ENCODE measurements around the gene PABPN1L. TPM values are rescaled to one million over a fixed set of nuclear protein-coding genes. Genes with fewer than 3 reads are reported as not detected.

Gene PABPN1L
- total and polyA plus RNA-seq, 2 of the 13 experiments (the other 11 are each of a cell fraction or from before 2014, with no cell fraction given): not detected

GRCh38 chr16:88831838-88832237 is 34.6 kb downstream of the PABPN1L start:
- H4K20me1 ChIP-seq (ENCODE audit: insufficient read depth, low read length): no peaks in the 10 kb centered on the region
- no peaks in the 10 kb centered on the region for H3K9me3 ChIP-seq (ENCODE audit: low read length)
- no peaks in the 10 kb centered on the region for H3K36me3 ChIP-seq (replicated peaks in 1 of 2; ENCODE audit: control insufficient read depth in 1 of 2, insufficient read depth in 2 of 2, low read length in 2 of 2)
- ATAC-seq (peak; percentile 79), DNase-seq (ENCODE audit: low spot score) (peak; percentile 23), FAIRE-seq (no peak)
- no peak overlapping the region for H3K4me3 ChIP-seq (replicated peaks in 1 of 3; ENCODE audit: insufficient read depth in 1 of 3, low read depth in 2 of 3, low read length in 3 of 3)
- H3K27me3 ChIP-seq (ENCODE audit: control insufficient read depth in 1 of 2, insufficient read depth in 2 of 2, low read length in 2 of 2): no peaks in the 10 kb centered on the region
- peak; percentile 50 for TF ChIP-seq FOSL2 (CRISPR knock-in tag; IDR thresholded peaks at IDR 0.05)
- TF ChIP-seq SALL1 (CRISPR knock-in tag; IDR thresholded peaks at IDR 0.05): no peak
- TF ChIP-seq, protein P1, sequence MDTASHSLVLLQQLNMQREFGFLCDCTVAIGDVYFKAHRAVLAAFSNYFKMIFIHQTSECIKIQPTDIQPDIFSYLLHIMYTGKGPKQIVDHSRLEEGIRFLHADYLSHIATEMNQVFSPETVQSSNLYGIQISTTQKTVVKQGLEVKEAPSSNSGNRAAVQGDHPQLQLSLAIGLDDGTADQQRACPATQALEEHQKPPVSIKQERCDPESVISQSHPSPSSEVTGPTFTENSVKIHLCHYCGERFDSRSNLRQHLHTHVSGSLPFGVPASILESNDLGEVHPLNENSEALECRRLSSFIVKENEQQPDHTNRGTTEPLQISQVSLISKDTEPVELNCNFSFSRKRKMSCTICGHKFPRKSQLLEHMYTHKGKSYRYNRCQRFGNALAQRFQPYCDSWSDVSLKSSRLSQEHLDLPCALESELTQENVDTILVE (CRISPR knock-in tag; IDR thresholded peaks at IDR 0.05): no peak
- TF ChIP-seq STAG1 (CRISPR knock-in tag; IDR thresholded peaks at IDR 0.05): peak; percentile 28; the same call in 1 of the 2 replicates
- TF ChIP-seq GABPB1 (CRISPR knock-in tag; IDR thresholded peaks at IDR 0.05): no peak
- TF ChIP-seq, protein P2, sequence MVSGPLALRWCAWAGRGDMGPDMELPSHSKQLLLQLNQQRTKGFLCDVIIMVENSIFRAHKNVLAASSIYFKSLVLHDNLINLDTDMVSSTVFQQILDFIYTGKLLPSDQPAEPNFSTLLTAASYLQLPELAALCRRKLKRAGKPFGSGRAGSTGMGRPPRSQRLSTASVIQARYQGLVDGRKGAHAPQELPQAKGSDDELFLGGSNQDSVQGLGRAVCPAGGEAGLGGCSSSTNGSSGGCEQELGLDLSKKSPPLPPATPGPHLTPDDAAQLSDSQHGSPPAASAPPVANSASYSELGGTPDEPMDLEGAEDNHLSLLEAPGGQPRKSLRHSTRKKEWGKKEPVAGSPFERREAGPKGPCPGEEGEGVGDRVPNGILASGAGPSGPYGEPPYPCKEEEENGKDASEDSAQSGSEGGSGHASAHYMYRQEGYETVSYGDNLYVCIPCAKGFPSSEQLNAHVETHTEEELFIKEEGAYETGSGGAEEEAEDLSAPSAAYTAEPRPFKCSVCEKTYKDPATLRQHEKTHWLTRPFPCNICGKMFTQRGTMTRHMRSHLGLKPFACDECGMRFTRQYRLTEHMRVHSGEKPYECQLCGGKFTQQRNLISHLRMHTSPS (CRISPR knock-in tag; IDR thresholded peaks at IDR 0.05; ENCODE audit: low read depth): no peak
- TF ChIP-seq ZNF251 (CRISPR knock-in tag; IDR thresholded peaks at IDR 0.05): no peak
- TF ChIP-seq AGO2 (optimal IDR thresholded peaks at IDR 0.05; ENCODE audit: low read depth, low read length): peak; percentile 48
- TF ChIP-seq AGO1 (IDR thresholded peaks at IDR 0.05; ENCODE audit: low read depth, low read length, poor library complexity, severe bottlenecking): peak; percentile 45
- 0 out of 2 replicates have a peak, but pooled peaks have one; percentile 12 for TF ChIP-seq CREB1 (IDR thresholded peaks at IDR 0.05)
- no peak for TF ChIP-seq CREB1 (CRISPR knock-in tag; IDR thresholded peaks at IDR 0.05)
- no peak for TF ChIP-seq ZNF24 (IDR thresholded peaks at IDR 0.05)
- peak; percentile 71 for TF ChIP-seq ZNF263 (CRISPR knock-in tag; IDR thresholded peaks at IDR 0.05)
- TF ChIP-seq PCBP2 (optimal IDR thresholded peaks at IDR 0.05; ENCODE audit: low read depth, low read length, poor library complexity, severe bottlenecking): no peak
- TF ChIP-seq TARDBP (CRISPR knock-in tag; IDR thresholded peaks at IDR 0.05): no peak
- TF ChIP-seq RAD21 (CRISPR knock-in tag; IDR thresholded peaks at IDR 0.05): peak; percentile 17; the same call in 1 of the 2 replicates
- ChIA-PET POLR2A (no interaction called here), CTCF (ENCODE audit: low intra/inter-chr PET ratio, low total read pairs) (no interaction called here)
- in situ Hi-C loops (cut with HindIII; ENCODE audit: extremely low pct_ligation_motif_present, low pct_unique_long_range_greater_than_20kb): no loop called here
- intact Hi-C loops (cut with micrococcal nuclease; ENCODE audit: unreplicated experiment): no loop called here
- H3K27ac ChIP-seq (ENCODE audit: extremely low read length, insufficient read depth, low read length): no peak overlapping the region
- 72% methylated on average over 9 of the region's 13 CpGs for WGBS (ENCODE audit: low lambda C conversion rate)
- H3K79me2 ChIP-seq (ENCODE audit: insufficient read depth, low read length): no peaks in the 10 kb centered on the region
- no peak overlapping the region for H3K9ac ChIP-seq (ENCODE audit: insufficient read depth, low read depth, low read length)
- H3K4me1 ChIP-seq (ENCODE audit: insufficient read depth, low read length): 0 out of 2 replicates have a peak, but pooled peaks cover 7% of the 10 kb centered on the region
- H3K4me2 ChIP-seq (ENCODE audit: low read depth, low read length): no peak overlapping the region
- H2AFZ ChIP-seq (ENCODE audit: low read length): no peak overlapping the region
- no TSS peak for BruUV-seq (replicated peaks)

All from HepG2 (cell line).